Measurements from ENCODE around the gene MYG1. TPM values are rescaled to one million over a fixed set of nuclear protein-coding genes. Genes with fewer than 3 reads are reported as not detected.
A peak's percentile ranks its signal among the peaks of the same experiment; 100 is the strongest.

MYG1 gene
- total and polyA plus RNA-seq, 2 of the 13 experiments (the other 11 are each of a cell fraction or from before 2014, with no cell fraction given) = 38.6 to 58.0 TPM

- TF ChIP-seq CERS6 (CRISPR knock-in tag; IDR thresholded peaks at IDR 0.05) = no peak
- no peak for TF ChIP-seq PCBP2 (optimal IDR thresholded peaks at IDR 0.05; ENCODE audit: low read depth, low read length, poor library complexity, severe bottlenecking)
- TF ChIP-seq ZFY (CRISPR knock-in tag; IDR thresholded peaks at IDR 0.05) = peak; percentile 91
- TF ChIP-seq, protein P1, sequence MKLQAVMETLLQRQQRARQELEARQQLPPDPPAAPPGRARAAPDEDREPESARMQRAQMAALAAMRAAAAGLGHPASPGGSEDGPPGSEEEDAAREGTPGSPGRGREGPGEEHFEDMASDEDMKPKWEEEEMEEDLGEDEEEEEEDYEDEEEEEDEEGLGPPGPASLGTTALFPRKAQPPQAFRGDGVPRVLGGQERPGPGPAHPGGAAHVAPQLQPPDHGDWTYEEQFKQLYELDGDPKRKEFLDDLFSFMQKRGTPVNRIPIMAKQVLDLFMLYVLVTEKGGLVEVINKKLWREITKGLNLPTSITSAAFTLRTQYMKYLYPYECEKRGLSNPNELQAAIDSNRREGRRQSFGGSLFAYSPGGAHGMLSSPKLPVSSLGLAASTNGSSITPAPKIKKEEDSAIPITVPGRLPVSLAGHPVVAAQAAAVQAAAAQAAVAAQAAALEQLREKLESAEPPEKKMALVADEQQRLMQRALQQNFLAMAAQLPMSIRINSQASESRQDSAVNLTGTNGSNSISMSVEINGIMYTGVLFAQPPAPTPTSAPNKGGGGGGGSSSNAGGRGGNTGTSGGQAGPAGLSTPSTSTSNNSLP (IDR thresholded peaks at IDR 0.05; ENCODE audit: low read depth, low read length) = no peak
- no peak for TF ChIP-seq HNRNPLL (IDR thresholded peaks at IDR 0.05; ENCODE audit: low read depth, low read length, poor library complexity, severe bottlenecking)
- no peak for TF ChIP-seq PLRG1 (conservative IDR thresholded peaks at IDR 0.05)
- TF ChIP-seq NR2F1 (CRISPR knock-in tag; IDR thresholded peaks at IDR 0.05) = no peak
- TF ChIP-seq POGZ (CRISPR knock-in tag; IDR thresholded peaks at IDR 0.05) = peak; percentile 49; the same call in 1 of the 2 replicates
- TF ChIP-seq ZNF496 (CRISPR knock-in tag; IDR thresholded peaks at IDR 0.05; ENCODE audit: insufficient replicate concordance) = no peak
- TF ChIP-seq MBD4 (IDR thresholded peaks at IDR 0.05; ENCODE audit: borderline replicate concordance, low read length) = no peak
- no peak for TF ChIP-seq NR2F2 (IDR thresholded peaks at IDR 0.05; ENCODE audit: borderline replicate concordance, low read depth)
- peak; percentile 94 for TF ChIP-seq ZFX (CRISPR knock-in tag; IDR thresholded peaks at IDR 0.05; ENCODE audit: low read depth)
- TF ChIP-seq NCOA5 (CRISPR knock-in tag; IDR thresholded peaks at IDR 0.05) = no peak
- no peak for TF ChIP-seq ZNF512B (CRISPR knock-in tag; IDR thresholded peaks at IDR 0.05; ENCODE audit: borderline replicate concordance)
- no peak for TF ChIP-seq ZNF788 (CRISPR knock-in tag; IDR thresholded peaks at IDR 0.05; ENCODE audit: borderline replicate concordance)
- no peak for TF ChIP-seq HMGA1 (CRISPR knock-in tag; conservative IDR thresholded peaks at IDR 0.05)
- TF ChIP-seq, protein P2, sequence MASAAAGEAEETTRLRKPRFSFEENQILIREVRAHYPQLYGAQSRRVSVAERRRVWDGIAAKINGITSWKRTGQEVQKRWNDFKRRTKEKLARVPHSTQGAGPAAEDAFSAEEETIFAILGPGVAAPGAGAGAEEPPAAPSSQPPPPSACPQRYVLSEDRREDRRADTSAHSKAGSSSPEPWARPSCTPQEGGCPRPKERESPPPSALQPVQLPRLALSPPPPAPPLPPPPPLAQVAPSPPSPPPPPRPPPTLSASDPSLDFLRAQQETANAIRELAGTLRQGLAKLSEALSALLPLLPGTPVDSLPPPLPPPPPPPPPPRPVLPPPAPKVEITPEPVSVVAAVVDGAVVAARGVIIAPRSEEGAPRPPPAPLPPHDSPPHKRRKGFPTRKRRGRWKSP (CRISPR knock-in tag; IDR thresholded peaks at IDR 0.05) = peak; percentile 63
- TF ChIP-seq ZNF660 (CRISPR knock-in tag; IDR thresholded peaks at IDR 0.05; ENCODE audit: borderline replicate concordance, low read depth) = no peak
- no peak for TF ChIP-seq TEAD2 (CRISPR knock-in tag; IDR thresholded peaks at IDR 0.05)
- TF ChIP-seq ZFP41 (CRISPR knock-in tag; IDR thresholded peaks at IDR 0.05; ENCODE audit: borderline replicate concordance) = no peak
- no peak for TF ChIP-seq ZNF207 (IDR thresholded peaks at IDR 0.05; ENCODE audit: borderline replicate concordance)
- no peak for TF ChIP-seq ZSCAN31 (CRISPR knock-in tag; IDR thresholded peaks at IDR 0.05; ENCODE audit: low read depth)
- TF ChIP-seq ZNF136 (CRISPR knock-in tag; IDR thresholded peaks at IDR 0.05; ENCODE audit: low read depth) = peak; percentile 38; the same call in 1 of the 2 replicates
Measured at GRCh38 chr12:53251477-53252348, 47.8 kb upstream of the MYG1 start (continued).

Measured in HepG2 (cell line).